ENCODE results near the gene TDRD9. TPM values are rescaled to one million over a fixed set of nuclear protein-coding genes. Genes with fewer than 3 reads are reported as not detected.

Gene TDRD9
- total RNA-seq, 2 experiments from 2014 or later = 1.1 to 1.2 TPM

- Mint-ChIP-seq H3K4me3 (no peak overlapping the region), H3K27me3 (no peaks in the 10 kb centered on the region), H3K4me1 (peaks cover 2% of the 10 kb centered on the region), H3K27ac (no peak overlapping the region), H3K9me3 (ENCODE audit: low read depth) (peaks cover 3% of the 10 kb centered on the region), H3K36me3 (no peaks in the 10 kb centered on the region)
- CTCF ChIA-PET = interaction anchor here (3.2 to 13.6 kb wide), 2 partner anchors 10 to 93 kb away, joined by 24 to 186 read pairs; no protein-coding TSS in a partner anchor
- ATAC-seq (no peak), DNase-seq (no peak)
Measured at GRCh38 chr14:103899316-103899715, 28.9 kb upstream of the TDRD9 start.

GRCh38 chr14:103899833-103900232 is 28.4 kb upstream of the TDRD9 start:
- CTCF ChIA-PET = interaction anchor here (1.1 to 13.6 kb wide), 9 partner anchors 10 to 186 kb away, joined by 3 to 186 read pairs (median 13); no protein-coding TSS in a partner anchor
- Mint-ChIP-seq H3K27me3 (no peaks in the 10 kb centered on the region), H3K36me3 (no peaks in the 10 kb centered on the region), H3K9me3 (ENCODE audit: low read depth) (peaks cover 3% of the 10 kb centered on the region), H3K27ac (no peak overlapping the region), H3K4me3 (no peak overlapping the region), H3K4me1 (peaks cover 2% of the 10 kb centered on the region)
- ATAC-seq (no peak), DNase-seq (no peak)

DNA sequence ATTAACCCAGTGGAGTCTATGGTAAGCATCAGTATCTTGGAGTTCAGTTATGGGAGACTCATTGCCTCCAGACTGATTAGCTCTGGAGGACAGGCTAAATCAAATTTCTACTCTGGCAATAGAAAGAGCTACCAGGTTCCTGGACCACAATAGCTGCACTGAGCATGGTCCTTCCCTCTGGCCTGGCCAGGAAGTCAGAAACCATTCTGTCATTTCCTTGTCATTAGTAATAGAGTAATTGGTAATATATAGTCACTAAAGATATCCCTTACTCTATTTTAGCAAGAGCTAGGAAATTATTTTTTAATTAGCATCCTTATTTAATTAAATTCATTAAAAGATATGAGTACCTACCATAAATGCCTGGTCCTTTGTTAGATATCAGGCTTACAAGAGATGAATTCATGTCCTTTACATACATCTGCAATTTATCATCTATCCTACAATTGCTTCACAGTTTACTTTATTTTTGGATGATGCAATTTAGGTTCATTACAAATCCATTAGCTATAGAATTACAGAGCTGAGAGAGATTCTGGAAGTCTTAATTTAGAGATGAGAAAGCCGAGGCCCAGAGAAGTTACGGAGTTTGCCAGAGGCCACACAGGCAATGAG is 23.7 kb upstream of the TDRD9 start:
- Mint-ChIP-seq H3K9me3 (ENCODE audit: low read depth) (no peaks in the 10 kb centered on the region), H3K27ac (no peak overlapping the region), H3K4me1 (peaks cover 10% of the 10 kb centered on the region), H3K27me3 (peaks cover 2% of the 10 kb centered on the region), H3K36me3 (no peaks in the 10 kb centered on the region), H3K4me3 (no peak overlapping the region)
- ATAC-seq (no peak), DNase-seq (no peak)
- CTCF ChIA-PET = interaction anchor here (1.4 to 13.6 kb wide), 4 partner anchors 10 to 99 kb away, joined by 4 to 186 read pairs (median 9); a partner anchor contains a TSS

DNA sequence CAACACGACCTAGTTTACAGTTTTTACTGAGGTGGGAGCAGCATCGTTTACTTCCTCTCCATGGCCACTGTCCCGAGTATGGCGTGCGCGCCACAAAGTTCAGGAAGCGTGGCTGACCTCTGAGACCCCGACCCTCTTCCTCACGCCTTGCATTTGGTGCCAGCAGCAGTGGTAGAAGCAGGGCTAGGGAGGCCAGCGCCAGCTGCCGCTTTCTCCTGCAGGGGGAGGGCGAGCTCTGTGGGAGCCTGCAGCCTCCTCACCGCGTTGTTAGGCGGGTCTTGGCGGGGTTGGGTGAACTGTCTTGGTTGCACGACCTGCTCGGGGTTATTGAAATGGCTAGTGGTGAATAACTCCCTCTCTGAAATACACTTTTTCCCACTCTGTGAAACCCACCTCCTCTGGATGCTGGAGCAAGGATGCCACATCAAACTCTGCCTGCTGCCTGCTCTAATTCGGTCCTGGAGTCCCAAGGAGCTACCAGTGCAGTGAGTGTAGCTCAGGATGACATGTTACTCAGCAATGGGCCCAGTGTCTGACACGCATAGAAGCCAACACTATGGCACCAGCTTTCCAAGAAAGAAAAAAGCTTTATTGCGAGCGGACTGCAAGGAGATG is 22.3 kb upstream of the TDRD9 start:
- DNase-seq (no peak), ATAC-seq (no peak)
- H3K9me3 Mint-ChIP-seq (ENCODE audit: low read depth) = no peaks in the 10 kb centered on the region
- peaks cover 20% of the 10 kb centered on the region for H3K4me1 Mint-ChIP-seq
- H3K36me3 Mint-ChIP-seq = no peaks in the 10 kb centered on the region
- H3K27me3 Mint-ChIP-seq = peaks cover 2% of the 10 kb centered on the region
- no peak overlapping the region for H3K27ac Mint-ChIP-seq
- H3K4me3 Mint-ChIP-seq = no peak overlapping the region
- CTCF ChIA-PET = interaction anchor here (8.0 to 13.6 kb wide), 2 partner anchors 15 to 100 kb away, joined by 62 to 186 read pairs; a partner anchor contains a TSS

- H3K9me3 Mint-ChIP-seq (ENCODE audit: low read depth) = no peaks in the 10 kb centered on the region
- peaks cover 17% of the 10 kb centered on the region for H3K4me1 Mint-ChIP-seq
- peaks cover 2% of the 10 kb centered on the region for H3K27me3 Mint-ChIP-seq
- H3K27ac Mint-ChIP-seq = no peak overlapping the region
- H3K36me3 Mint-ChIP-seq = peaks cover 1% of the 10 kb centered on the region
- ATAC-seq = no peak
- CTCF ChIA-PET = interaction anchor here (1.3 to 13.6 kb wide), 4 partner anchors 8 to 118 kb away, joined by 3 to 186 read pairs (median 43); a partner anchor contains a TSS
- H3K4me3 Mint-ChIP-seq = no peak overlapping the region
- no peak for DNase-seq
Measured at GRCh38 chr14:103908580-103908979, 19.7 kb upstream of the TDRD9 start.

DNA sequence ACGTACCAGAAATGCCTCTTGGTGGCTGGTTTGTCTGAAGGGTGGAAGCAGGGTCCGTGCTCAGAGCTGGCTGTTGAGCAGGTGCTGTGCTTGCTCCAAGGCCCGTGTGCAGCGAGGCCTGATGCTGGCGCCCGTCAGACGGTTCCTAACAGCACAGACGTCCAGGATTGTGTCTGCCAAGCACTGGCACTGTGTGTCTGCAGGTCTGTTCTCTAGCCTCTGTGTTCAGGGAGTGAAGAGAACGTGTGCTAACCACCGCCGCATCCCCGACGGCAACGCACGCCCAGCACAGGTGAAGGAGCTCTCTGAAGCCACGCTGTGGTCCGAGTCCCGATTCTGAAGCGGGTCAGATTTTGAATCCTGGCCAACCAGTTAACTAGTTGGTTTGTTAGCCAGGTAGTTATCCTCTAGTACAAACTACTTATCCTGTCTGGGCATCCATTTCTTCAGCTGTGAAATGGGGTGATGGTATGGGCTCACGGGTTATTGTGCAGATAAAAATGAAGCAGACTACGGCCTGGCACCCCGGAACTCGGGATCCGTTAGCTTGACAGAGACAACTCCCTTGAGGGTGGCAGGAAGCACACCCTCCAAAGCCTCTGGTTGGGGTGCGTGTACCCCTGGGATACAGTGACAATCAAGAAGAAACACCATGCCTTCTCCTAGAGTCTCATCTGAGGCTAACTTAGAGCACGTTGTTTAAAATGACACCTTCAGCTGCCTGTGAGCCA is 18.6 kb upstream of the TDRD9 start:
- CTCF ChIA-PET = interaction anchor here (0.7 to 13.6 kb wide), 26 partner anchors 9 to 400 kb away, joined by 3 to 186 read pairs (median 3); partner anchors contain the start of gene RD3L
- Mint-ChIP-seq H3K27ac (peak overlapping the region; percentile 63), H3K36me3 (peaks cover 7% of the 10 kb centered on the region), H3K4me3 (peak overlapping the region; percentile 38), H3K27me3 (peaks cover 2% of the 10 kb centered on the region), H3K4me1 (peaks cover 17% of the 10 kb centered on the region), H3K9me3 (ENCODE audit: low read depth) (no peaks in the 10 kb centered on the region)
- ATAC-seq = no peak
- no peak for DNase-seq

GRCh38 chr14:103910262-103910935 is 17.9 kb upstream of the TDRD9 start:
- Mint-ChIP-seq H3K9me3 (ENCODE audit: low read depth) (no peaks in the 10 kb centered on the region), H3K27me3 (peaks cover 2% of the 10 kb centered on the region), H3K4me3 (peak overlapping the region; percentile 38), H3K36me3 (peaks cover 10% of the 10 kb centered on the region), H3K27ac (peak overlapping the region; percentile 63), H3K4me1 (peaks cover 17% of the 10 kb centered on the region)
- ATAC-seq = peak; percentile 91
- CTCF ChIA-PET = interaction anchor here (0.7 to 13.6 kb wide), 26 partner anchors 10 to 401 kb away, joined by 3 to 186 read pairs (median 3); partner anchors contain the start of gene RD3L
- DNase-seq = peak; percentile 79

DNA sequence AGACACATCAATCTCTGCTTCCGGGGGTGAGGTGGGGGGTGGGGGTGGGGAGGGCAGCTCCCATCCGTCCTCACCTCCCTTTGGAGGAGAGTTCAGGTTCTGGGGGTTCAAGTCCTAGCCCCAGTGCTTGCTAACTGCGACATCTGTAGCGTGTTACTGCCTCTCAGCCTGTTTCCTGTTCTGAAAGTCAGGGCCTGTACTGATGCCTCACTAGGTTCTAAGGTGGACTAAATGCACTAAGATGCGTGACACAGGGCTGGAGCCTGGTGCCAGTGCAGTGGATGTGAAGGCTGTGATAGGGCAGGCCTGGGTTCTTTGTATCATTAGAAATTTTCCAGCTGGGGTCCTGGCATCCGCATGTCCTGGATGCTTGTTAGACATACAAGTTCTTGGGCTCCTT is 17.3 kb upstream of the TDRD9 start:
- H3K36me3 Mint-ChIP-seq = peaks cover 10% of the 10 kb centered on the region
- no peak for DNase-seq
- no peaks in the 10 kb centered on the region for H3K9me3 Mint-ChIP-seq (ENCODE audit: low read depth)
- H3K27me3 Mint-ChIP-seq = no peaks in the 10 kb centered on the region
- no peak overlapping the region for H3K4me3 Mint-ChIP-seq
- no peak for ATAC-seq
- H3K27ac Mint-ChIP-seq = no peak overlapping the region
- CTCF ChIA-PET = interaction anchor here (1.0 to 13.6 kb wide), 16 partner anchors 10 to 350 kb away, joined by 3 to 186 read pairs (median 6); partner anchors contain the start of gene RD3L
- peaks cover 20% of the 10 kb centered on the region for H3K4me1 Mint-ChIP-seq

DNA sequence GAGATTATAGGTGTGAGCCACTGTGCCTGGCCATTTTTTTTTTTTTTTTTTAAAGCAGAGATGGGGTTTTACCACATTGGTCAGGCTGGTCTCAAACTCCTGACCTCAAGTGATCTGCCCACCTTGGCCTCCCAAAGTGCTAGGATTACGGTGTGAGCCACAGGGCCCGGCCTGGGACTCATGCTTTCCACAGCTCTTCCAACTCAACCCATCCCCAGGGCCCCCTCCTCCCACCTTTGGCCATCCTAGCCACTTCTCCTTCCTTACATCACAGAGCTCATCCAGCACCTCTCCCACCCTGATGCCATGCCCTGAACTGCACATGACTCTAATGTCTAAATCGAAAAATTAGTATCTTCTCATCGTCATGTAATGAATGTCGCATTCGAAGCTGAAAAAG is 12.6 kb upstream of the TDRD9 start:
- CTCF ChIA-PET = interaction anchor here (1.2 to 4.4 kb wide), 3 partner anchors 11 to 15 kb away, joined by 3 to 19 read pairs (median 7); no protein-coding TSS in a partner anchor
- Mint-ChIP-seq H3K4me3 (no peak overlapping the region), H3K36me3 (peaks cover 17% of the 10 kb centered on the region), H3K27me3 (no peaks in the 10 kb centered on the region), H3K9me3 (ENCODE audit: low read depth) (no peaks in the 10 kb centered on the region), H3K27ac (no peak overlapping the region), H3K4me1 (peaks cover 11% of the 10 kb centered on the region)
- ATAC-seq (no peak), DNase-seq (no peak)

- Mint-ChIP-seq H3K36me3 (peaks cover 17% of the 10 kb centered on the region), H3K4me1 (peaks cover 14% of the 10 kb centered on the region), H3K27me3 (no peaks in the 10 kb centered on the region), H3K4me3 (no peak overlapping the region), H3K27ac (no peak overlapping the region), H3K9me3 (ENCODE audit: low read depth) (no peaks in the 10 kb centered on the region)
- no peak for DNase-seq
- CTCF ChIA-PET = interaction anchor here (1.9 to 7.8 kb wide), 3 partner anchors 7 to 108 kb away, joined by 8 to 62 read pairs (median 19); no protein-coding TSS in a partner anchor
- no peak for ATAC-seq
Measured at GRCh38 chr14:103916636-103917262, 11.5 kb upstream of the TDRD9 start.

GRCh38 chr14:103920981-103921854 is 7.0 kb upstream of the TDRD9 start:
- Mint-ChIP-seq H3K27me3 (peaks cover 7% of the 10 kb centered on the region), H3K4me3 (peak overlapping the region; percentile 92), H3K27ac (peak overlapping the region; percentile 85), H3K9me3 (ENCODE audit: low read depth) (no peaks in the 10 kb centered on the region), H3K4me1 (peaks cover 12% of the 10 kb centered on the region), H3K36me3 (peaks cover 7% of the 10 kb centered on the region)
- ATAC-seq (peak; percentile 98), DNase-seq (peak; percentile 94)
- CTCF ChIA-PET = interaction anchor here (0.8 to 7.8 kb wide), 12 partner anchors 10 to 832 kb away, joined by 3 to 62 read pairs (median 5); partner anchors contain the start of gene SIVA1

Data from activated CD8-positive, alpha-beta memory T cell treated with anti-CD3 and anti-CD28 coated beads, Interleukin-2, amount 10 ng/mL, durations not matched to agents 7 days and 5 days (primary cell).